ENCODE measurements around the gene PGP.

GRCh38 chr16:2229632-2230250 lies 15.1 kb upstream of the PGP start:
- TF ChIP-seq CTCF (IDR thresholded peaks at IDR 0.05; ENCODE audit: borderline replicate concordance, extremely low read depth, low read length, poor library complexity, severe bottlenecking), result no peak
- TF ChIP-seq EZH2 (IDR thresholded peaks at IDR 0.05; ENCODE audit: borderline replicate concordance, low read depth, low read length, severe bottlenecking), result no peak

Measured in DND-41 (cell line).